Stimulated activated CD4-positive, alpha-beta T cell treated with anti-CD3 and anti-CD28 coated beads, Interleukin-2, amount 100 ng/mL, for 48 hours (primary cell): Measurements from ENCODE around the gene SRSF6.
"Not testable (repeated sequence)": the region's sequence is repeated elsewhere in the genome, so short reads cannot be mapped to it uniquely, and the experiment has no call there.

Source experiments
- DNase-seq, 2 donors: peaks; one replicate each; pipeline ENCODE4 v3.0.0-alpha.2; 2020

SRSF6 gene

GRCh38 chr20:43490038-43490437 is 32.3 kb downstream of the SRSF6 start:
- no peak for DNase-seq

DNA sequence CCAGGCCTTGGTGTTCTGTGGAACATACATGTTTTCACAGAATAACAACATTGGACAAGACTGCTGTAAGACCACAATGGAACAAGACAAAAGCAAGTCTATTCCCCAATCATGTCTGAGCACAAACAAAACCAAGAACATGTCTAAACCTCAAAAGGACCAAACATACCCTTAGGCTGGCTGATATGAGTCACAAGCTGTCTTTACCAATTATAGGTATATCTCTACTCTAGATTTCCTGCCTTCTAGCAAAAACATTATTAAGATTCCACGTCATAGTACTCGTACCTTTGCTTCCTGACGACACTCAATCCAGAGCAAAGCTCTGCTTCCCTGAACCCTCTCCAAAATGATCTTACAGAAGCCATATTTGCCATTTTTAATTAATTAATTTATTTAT is 34.4 kb downstream of the SRSF6 start:
- DNase-seq, result no peak

- DNase-seq, result no peak
Measured at GRCh38 chr20:43495388-43495787, 37.7 kb downstream of the SRSF6 start.

DNA sequence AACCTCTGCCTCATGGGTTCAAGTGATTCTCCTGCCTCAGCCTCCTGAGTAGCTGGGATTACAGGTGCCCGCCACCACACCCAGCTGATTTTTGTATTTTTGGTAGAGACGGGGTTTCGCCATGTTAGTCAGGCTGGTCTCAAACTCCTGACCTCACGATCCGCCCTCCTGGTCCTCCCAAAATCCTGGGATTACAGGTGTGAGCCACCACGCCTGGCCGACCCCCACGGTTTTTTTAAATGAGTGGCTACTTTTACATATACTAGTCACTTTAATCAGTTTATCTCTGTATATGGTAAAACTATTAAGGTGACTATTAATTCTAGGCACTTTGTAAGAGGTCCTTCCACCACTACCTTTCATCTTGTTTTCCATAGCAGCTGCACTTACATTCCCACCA is 44.3 kb downstream of the SRSF6 start:
- DNase-seq, result not testable (repeated sequence)

DNA sequence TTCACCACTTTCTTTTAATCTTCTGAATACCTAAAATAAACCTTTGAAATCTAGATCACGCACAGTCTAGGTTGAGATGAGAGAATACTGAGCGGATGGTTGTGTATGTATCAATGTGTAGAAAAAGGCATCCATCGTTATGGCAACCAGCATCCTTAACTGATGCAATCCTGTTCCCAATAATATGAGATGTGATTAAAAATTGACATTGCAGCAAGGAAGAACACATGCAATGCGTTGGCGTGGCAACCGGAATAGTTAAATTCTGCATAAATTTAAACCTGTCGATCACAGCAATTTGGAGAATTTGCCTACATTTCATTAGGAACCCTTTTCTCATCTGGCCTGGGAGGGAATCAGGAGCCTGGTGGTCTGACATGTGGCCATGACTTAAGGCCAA is 48.5 kb downstream of the SRSF6 start:
- no peak for DNase-seq

DNA sequence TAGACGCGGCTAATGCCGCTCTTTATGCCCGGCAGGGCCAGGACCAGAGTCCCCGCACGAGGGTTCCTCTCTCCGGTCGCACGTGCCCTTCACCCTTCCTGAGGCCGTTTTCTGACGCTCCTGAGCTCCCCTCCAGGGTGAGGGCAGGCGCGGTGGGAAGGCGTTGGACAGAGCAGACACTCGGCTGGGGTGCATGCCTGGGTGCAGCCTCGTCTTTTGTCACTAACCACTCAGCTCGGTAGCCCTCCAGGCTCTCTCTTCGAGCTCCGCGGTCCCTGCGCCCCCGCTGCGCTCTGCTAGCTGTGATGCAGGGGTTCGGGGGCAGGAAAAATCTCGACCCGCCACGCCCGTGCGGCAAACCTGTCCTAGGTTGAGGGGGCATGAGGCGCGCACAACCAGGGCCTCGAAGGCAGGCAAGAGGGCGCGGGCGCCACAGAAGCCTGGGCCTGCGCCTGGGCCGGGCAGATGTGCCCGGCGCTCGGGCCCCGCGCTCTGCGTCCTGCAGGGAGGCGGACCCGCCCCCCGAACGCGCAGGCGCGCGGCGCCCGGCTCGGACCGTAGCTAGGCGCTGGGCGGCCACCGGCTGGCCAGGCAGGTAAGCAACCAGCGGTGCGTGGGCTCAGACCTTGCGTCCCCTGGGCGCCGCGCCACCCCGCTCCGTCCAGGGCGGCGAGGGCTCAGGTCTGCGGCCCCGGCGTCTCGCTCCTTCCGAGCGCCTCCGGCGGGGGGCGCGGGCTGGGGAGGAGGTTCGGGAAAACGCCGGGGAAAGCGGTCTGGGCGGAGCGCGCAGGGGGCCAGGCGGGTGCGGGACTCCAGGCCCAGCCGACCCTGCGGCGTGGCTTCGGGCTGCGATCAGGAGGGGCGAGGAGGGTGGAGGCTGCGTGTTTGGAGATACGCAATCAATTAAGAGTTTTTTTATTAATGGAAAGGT is 49.7 kb downstream of the SRSF6 start, which contains the start of gene L3MBTL1:
Gene L3MBTL1, plus strand, starts transcription at position 548 of the 931 bp plus-strand sequence. CDS start 5,807 bp downstream, outside the sequence.
- peak in 1 of 2 donors; percentile 9 for DNase-seq

- no peak for DNase-seq
Measured at GRCh38 chr20:43508106-43508505, 50.4 kb downstream of the SRSF6 start.

- no peak for DNase-seq
Measured at GRCh38 chr20:43508604-43509040, 50.9 kb downstream of the SRSF6 start.

GRCh38 chr20:43511879-43512278 is 54.2 kb downstream of the SRSF6 start:
- no peak for DNase-seq

GRCh38 chr20:43513372-43513930 is 55.8 kb downstream of the SRSF6 start:
- no peak for DNase-seq
